NCI-H510A treated with DMSO at 0.1 percent for 48 hours (cell line): ENCODE results near the gene MACROD2.

Experiments used
- DNase-seq: peaks from one replicate; lab custom pipeline; 2025; lab: John Stamatoyannopoulos, UW

MACROD2 gene

GRCh38 chr20:15918631-15919030, 1923.3 kb downstream of the MACROD2 start:
- no peak for DNase-seq

DNA sequence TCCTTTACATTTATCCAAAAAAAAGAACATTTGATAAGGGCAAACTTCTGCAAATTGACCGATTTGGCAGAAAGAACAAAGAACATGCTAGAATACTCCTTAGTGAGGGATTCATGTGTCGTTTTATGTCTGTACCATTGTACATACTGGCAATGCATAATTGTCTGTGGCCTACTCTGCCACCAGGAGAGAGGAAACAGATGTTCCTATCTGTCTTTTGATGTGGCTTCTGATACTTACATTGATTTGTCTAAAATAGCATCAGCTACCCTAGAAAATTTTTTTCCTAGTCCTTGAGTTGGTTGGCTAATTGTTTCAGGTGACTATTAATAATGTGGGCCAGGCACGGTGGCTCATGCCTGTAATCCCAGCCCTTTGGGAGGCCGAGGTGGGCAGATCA, 1923.8 kb downstream of the MACROD2 start:
- no peak for DNase-seq

DNA sequence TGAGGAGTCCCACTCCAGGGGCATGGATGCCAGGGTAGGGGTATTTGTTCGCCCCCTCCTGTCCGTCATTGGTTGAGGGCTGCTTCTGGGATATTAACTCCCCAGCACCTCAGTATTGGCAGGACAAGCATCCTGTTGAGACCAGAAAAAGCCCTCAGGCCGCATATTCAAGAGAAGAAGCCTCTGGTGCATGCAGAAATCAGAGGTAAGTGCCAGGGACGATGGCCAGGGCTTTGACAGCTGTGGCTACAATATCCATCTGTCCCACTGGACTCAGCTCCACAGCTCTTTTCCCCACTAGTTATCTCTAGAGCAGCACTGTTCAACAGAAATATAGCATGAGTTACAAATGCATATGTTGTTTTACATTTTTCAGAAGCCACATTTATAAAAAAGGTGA, 1926.6 kb downstream of the MACROD2 start:
- no peak for DNase-seq

GRCh38 chr20:15922556-15922955, 1927.2 kb downstream of the MACROD2 start:
- DNase-seq: no peak

DNA sequence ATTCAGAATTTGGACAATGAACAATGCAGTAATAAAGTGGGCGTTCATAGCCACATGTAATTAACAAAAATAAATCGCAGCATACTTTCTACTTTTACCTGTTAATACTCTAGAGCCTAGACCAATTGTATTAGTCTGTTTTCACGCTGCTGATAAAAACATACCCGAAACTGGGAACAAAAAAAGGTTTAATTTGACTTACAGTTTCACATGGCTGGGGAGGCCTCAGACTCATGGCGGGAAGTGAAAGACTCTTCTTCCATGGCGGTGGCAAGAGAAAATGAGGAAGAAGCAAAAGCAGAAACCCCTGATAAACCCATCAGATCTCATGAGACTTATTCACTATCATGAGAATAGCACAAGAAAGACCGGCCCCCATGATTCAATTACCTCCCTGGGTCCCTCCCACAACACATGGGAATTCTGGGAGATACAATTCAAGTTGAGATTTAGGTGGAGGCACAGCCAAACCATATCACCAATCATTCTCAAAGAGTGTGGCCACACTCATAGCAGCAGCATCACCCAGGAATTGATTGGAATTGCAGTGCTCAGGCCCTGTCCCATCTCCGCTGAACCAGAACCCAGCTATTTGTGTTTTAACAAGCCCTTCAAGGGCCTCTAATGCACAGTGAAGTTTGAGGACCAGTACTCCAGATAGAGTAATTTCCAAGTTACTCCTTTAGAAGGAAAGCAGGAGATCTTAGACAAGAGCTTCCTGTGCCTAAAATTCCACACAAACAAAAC, 1927.9 kb downstream of the MACROD2 start:
- DNase-seq: no peak

DNA sequence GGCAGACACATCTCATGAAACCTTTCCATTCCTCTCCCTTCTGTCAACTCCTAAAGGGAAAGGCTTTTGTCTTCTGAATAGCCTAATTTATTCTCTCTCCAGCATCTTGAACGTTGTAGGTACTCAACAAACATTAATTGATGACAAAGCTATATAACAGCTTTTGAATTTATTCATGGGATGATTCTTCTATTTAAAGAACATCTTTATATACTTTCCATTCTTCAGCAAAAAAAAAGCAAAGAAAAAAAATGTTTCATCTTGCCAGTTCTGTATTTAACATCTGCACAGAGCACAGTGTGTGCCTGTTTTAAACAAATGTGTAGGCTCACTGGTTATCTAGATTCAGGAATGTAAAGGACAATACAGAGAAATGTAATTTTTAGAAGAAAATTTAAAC, 1929.2 kb downstream of the MACROD2 start:
- DNase-seq: no peak

DNA sequence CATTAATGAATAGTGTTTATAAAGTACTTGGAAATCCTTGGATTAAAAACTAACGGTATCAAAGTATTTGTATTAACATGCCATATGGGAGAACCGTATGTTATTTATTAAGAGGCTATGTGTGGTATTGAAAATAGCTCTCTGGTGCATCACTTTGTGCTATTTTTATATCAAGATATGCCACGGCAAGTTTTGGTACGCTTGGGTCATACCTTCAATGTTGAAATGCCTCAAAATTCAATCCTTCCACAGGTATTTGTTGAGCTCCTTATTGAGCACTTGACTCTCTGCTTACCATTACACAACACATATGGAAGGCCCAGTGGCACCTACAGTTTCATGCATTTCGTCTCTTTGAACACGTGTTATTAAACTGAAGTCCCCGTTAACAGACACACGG, 1930.1 kb downstream of the MACROD2 start:
- DNase-seq: no peak

DNA sequence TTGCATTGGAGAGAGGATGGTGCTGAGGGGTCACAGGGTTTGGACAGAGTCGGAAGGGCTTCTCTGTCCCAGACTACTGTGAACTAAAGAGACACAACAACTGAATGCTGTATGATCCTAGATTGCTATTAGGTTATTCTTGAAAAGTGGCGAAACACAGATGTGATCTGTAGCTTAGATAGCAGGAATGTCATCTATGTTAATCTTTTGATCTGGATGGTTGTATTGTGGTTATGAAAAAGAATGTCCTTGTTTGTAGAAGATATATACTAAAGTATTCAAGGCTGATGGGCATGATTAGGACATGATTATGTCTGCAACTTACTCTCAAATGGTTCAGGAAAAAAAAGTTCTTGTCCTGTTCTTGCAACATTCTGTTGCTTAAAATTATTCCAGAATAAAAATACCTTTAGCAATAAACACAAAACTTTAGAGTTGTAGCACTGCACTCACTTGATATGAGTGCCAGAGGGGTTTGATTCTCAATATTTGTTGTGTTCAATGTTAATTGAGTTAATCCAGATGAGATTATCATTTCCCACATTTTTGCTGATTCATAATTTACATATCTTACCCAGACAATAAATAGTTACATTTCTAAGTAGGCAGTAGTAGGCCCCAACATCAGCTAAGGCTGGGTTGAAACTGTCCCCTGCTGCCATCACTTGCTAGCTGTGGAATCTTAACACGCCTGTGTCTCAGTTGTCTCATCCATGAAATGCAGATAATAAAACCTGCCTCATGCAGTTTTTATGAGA, 1932.8 kb downstream of the MACROD2 start:
- DNase-seq: no peak

GRCh38 chr20:15928946-15929345, 1933.6 kb downstream of the MACROD2 start:
- DNase-seq: no peak

DNA sequence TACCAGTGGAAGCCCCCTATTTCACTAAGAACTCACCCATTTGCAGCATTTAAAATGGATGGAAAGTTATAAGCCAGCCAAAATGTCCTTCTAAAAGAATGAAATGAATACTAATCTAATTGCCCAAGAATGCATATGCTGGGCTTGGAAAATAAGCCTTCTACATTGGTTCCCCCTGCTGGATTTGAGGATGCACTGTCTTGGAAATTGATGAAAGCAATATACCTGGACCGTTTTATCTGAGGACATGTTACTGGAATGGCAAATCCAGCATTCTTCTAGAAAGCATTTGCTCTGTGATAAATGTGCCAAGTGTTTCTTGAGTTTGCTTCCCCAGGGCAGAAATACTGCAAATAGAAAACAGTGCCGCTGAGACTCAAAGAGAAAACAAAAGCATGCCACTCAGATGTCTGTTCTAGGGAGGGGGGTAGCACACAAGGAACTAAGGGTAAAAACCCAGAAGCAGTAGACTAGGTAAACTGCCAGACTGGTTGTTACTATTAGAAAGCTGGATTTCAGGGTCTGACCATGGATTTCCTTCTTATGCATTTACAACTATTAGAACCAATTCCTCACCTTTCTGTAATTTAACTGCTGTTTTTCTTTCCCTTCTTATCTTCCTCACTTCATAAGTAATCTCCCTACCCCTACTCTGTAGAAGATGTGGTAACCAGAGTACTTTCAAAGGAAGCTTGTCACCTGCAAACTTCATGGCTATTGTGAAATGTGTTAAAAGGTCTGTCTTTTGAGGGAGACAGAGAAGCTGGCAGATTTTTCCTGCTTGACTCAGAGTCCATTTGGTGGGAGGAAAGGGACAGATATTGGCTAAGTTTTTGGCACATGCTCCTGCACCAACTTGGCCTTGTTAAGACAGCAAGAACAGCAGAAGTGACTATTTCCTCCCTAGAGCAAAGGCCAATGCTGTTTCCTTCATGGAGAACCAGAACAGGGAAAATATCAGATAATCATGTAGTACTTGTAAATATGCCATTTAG, 1935.3 kb downstream of the MACROD2 start:
- peak; percentile 76 for DNase-seq

DNA sequence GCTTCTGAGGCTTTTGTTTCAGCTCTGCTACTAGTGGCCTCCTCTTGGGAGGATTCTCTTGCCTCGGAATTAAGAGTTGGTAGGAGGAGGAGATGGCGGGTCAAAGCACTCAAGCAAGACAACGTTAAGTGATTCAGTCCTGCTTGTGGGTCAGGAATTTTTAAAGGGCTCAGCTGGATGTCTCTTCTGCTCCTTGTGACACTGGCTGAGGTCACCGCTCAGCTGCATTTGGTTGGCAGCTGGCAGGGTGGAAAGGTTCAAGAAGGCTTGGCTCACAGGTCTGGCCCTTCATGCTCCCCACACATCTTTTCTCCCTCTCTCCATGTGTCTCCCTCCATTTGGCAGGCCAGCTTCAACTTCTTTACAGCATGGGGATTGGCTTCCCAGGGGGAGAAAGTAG, 1936.6 kb downstream of the MACROD2 start:
- no peak for DNase-seq

DNA sequence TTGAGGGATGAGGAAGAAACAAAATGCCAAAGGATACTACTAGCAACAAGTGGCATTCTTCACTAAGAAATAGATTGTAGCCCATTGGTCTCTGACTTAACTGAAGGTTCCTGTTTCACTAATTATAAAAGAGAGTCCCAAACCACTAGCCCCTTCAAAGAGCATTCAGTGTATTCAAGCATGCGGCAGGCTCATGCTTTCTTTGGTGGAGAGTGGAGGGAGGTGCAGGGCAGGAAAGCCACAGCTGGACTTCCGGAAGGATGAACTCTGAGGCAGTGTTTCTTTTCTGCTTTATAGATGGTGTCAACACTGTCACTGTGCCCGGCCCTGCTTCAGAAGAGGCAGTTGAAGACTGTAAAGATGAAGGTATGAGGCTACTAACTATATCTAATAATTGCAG, 1941.9 kb downstream of the MACROD2 start:
- no peak for DNase-seq

- DNase-seq: no peak
Observed at GRCh38 chr20:15938847-15939246, 1943.5 kb downstream of the MACROD2 start.

GRCh38 chr20:15940127-15940526, 1944.8 kb downstream of the MACROD2 start:
- DNase-seq: no peak

DNA sequence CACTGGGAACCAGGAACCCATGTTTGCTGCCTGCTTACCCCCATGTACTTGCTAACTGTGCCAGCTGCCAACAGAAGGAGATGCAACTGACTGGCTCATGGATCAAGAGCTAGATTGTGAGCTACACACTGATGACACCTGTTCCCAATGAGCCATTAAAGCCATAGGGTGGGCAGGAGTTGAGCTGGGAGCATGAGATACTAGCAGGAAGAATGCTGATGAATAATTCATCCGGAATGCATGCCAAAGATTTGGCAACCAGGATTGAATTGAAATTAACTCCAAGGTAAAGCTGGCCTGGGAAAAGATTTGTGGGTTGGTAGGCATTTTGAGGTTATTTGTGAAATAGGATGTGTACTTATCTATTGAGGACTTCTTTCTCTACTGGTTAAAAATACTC, 1946.8 kb downstream of the MACROD2 start:
- no peak for DNase-seq

DNA sequence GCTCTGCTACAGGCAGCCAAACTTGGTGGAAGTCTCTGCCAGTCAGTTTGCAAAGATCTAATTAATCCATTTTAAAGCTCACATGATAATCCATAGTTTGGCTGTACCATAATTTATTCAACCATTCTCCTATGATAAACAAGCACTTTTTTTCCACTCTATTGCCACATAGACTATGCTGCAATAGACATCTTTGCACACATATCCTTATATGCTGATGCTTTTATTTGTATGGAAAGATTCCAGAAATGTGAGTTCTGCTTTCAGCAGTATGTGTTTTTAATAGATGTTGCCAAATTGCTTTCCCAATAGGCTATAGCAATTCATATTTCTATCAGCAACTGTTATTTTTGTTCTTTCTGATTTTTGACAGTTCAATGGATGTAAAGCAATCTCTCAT, 1950.0 kb downstream of the MACROD2 start:
- DNase-seq: no peak

GRCh38 chr20:15949391-15949790, 1954.1 kb downstream of the MACROD2 start:
- DNase-seq: no peak

- DNase-seq: no peak
Observed at GRCh38 chr20:15951658-15952057, 1956.3 kb downstream of the MACROD2 start.

GRCh38 chr20:15958142-15958541, 1962.8 kb downstream of the MACROD2 start:
- DNase-seq: no peak

DNA sequence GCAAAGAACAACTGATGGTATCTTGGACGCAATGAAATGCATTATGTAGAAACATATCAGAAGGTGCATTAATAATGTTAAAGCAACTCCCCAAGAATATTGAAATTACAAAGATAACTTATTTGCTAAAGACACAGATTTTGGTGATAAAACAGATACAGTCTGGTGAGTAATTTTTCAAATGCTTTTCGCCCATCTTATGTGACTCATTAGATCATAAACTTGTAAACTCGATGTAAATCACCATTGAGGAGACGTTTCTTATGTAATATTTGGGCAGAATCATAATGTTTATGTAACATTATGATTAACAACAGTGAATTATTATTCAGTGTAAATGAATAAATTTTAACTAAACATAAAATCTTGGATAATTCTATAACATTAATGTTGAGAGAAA, 1969.8 kb downstream of the MACROD2 start:
- no peak for DNase-seq

DNA sequence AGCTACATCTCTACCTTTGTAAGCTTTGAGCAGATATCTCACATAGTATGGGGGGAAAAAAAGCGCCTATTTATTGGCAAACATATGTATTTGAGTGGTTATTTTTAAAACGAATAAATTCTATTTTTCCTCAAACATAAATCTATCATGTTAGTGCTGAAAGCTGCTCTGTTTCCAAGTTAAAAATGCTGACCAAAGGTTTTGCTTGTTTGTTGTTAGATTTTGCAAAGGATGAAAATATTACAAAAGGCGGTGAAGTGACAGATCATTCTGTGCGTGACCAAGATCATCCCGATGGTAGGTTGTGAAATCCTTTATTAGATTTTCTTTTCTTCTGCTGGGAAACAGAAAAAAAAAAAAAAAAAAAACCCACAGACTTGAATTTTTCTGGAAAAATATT, 1972.0 kb downstream of the MACROD2 start:
- DNase-seq: no peak

DNA sequence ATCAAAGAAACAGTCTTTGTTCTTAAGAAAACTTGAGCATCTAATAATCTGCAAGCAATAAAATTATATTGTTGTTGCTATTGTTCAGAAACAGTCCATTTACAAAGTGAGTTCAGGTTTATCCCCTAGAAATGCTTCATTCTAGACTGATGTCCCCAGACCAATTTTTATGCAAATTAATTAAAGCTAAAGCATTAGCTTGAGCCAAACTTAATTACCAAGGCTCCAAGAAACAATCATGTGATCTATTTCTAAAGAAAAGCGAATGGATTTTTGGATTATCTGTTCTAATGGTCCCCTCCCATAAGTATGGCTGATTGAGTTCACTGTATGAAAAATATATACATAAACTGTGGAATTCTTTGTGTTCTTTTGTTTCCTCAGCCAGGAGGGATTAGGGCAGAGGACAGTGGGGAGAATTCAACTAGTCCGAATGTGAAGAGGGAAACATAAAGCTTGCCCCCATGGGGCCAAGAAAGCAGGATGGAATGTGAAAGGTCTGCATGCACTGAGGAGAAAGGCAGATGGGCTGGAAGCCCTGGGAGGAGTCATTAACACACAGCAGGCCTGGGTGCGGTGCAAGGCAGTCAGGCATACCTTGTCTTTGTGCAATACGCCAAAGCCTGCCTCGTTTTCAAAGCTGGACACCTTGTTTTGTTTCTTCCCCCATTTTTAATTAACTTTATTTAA, 1980.9 kb downstream of the MACROD2 start:
- DNase-seq: no peak
